ENCODE data around the gene REV1. TPM values are rescaled to one million over a fixed set of nuclear protein-coding genes. Genes with fewer than 3 reads are reported as not detected.
A peak's percentile ranks its signal among the peaks of the same experiment; 100 is the strongest.

REV1 gene
- total and polyA plus RNA-seq, 12 donors = 9.6 to 83.1 (median 30.2) TPM

DNA sequence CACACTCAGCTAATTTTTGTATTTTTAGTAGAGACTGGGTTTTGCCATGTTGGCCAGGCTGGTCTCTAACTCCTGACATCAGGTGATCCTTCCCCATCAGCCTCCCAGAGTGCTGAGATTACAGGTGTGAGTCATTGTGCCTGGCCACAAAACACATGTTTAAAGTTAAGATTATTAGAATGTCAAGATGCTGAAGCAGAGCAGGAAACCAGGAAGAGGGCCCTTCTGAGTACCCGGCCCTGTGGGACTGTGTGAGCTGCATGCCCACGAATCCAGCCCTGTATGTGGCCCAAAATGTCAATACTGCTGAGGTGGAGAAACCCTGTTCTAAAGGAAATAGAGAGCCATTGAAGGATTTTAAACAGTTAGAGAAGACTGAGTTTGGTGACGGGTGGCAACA, 31.0 kb upstream of the REV1 start:
- DNase-seq (no peak), ATAC-seq (no peak)
- Histone ChIP-seq H3K4me1 (no peaks in the 10 kb centered on the region), H3K4me3 (no peak overlapping the region), H3K9me3 (no peaks in the 10 kb centered on the region), H3K36me3 (no peaks in the 10 kb centered on the region), H3K27ac (no peak overlapping the region), H3K27me3 (peaks cover 0 to 8% (median 0%) of the 10 kb centered on the region in 7 donors)
- WGBS, 2 donors = 77 to 79% methylated on average over 3 of the region's 3 CpGs
- intact Hi-C loops (cut with DNase I) = no loop called here
- TF ChIP-seq, protein P1, sequence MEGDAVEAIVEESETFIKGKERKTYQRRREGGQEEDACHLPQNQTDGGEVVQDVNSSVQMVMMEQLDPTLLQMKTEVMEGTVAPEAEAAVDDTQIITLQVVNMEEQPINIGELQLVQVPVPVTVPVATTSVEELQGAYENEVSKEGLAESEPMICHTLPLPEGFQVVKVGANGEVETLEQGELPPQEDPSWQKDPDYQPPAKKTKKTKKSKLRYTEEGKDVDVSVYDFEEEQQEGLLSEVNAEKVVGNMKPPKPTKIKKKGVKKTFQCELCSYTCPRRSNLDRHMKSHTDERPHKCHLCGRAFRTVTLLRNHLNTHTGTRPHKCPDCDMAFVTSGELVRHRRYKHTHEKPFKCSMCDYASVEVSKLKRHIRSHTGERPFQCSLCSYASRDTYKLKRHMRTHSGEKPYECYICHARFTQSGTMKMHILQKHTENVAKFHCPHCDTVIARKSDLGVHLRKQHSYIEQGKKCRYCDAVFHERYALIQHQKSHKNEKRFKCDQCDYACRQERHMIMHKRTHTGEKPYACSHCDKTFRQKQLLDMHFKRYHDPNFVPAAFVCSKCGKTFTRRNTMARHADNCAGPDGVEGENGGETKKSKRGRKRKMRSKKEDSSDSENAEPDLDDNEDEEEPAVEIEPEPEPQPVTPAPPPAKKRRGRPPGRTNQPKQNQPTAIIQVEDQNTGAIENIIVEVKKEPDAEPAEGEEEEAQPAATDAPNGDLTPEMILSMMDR (IDR thresholded peaks at IDR 0.05) = no peak

DNA sequence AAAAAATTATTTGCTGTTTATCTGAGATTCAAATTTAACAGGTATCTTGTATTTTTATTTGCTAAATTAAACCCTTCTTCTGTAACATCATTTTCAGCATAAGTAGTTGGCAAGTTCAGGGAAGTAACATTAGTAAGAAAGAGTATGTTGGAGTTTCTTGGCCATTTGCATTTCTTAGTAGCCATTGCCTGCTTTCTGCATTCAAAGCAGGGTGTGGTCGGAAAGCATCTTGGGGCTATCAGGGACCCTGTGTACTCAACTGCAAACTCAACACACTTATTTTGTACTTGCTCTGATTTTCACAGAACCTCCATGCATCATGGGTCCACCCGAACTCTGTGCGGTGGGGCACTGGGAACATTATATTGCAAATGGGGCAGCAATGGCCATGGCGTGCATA, 30.4 kb upstream of the REV1 start:
- TF ChIP-seq, protein P1 (IDR thresholded peaks at IDR 0.05) = no peak
- Histone ChIP-seq H3K27ac (no peak overlapping the region), H3K36me3 (no peaks in the 10 kb centered on the region), H3K27me3 (peaks cover 0 to 8% (median 0%) of the 10 kb centered on the region in 7 donors), H3K4me3 (no peak overlapping the region), H3K4me1 (no peaks in the 10 kb centered on the region), H3K9me3 (no peaks in the 10 kb centered on the region)
- DNase-seq (no peak), ATAC-seq (no peak)
- 86 to 96% methylated on average over 4 of the region's 4 CpGs for WGBS, 2 donors
- intact Hi-C loops (cut with DNase I) = no loop called here

DNA sequence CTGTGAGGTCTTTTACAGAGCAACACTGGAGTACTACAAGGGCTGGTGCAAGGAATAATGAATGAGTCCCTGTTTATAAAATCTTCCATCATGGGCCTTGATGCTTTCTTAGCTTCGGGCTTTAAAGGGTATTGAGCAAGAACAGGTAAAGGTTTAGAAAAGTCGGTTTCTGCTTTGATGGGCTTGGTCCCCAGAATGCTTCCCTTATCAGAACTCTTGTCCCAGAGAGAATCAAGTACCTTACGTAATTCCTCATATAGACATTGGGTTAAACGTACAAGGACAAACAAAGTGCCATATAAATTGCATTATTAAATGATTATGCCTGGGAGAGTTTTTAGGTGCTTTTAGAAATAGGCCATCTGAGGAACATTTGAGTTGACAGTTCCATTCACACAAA, 24.5 kb upstream of the REV1 start:
- WGBS, 2 donors = 65 to 69% methylated on average over 4 of the region's 4 CpGs
- TF ChIP-seq, protein P1 (IDR thresholded peaks at IDR 0.05) = no peak
- intact Hi-C loops (cut with DNase I) = no loop called here
- Histone ChIP-seq H3K27ac (no peak overlapping the region), H3K4me1 (peaks cover 0 to 15% (median 3%) of the 10 kb centered on the region in 9 donors), H3K36me3 (no peaks in the 10 kb centered on the region), H3K4me3 (no peak overlapping the region), H3K27me3 (no peaks in the 10 kb centered on the region), H3K9me3 (no peaks in the 10 kb centered on the region)
- no peak for ATAC-seq
- no peak for DNase-seq

DNA sequence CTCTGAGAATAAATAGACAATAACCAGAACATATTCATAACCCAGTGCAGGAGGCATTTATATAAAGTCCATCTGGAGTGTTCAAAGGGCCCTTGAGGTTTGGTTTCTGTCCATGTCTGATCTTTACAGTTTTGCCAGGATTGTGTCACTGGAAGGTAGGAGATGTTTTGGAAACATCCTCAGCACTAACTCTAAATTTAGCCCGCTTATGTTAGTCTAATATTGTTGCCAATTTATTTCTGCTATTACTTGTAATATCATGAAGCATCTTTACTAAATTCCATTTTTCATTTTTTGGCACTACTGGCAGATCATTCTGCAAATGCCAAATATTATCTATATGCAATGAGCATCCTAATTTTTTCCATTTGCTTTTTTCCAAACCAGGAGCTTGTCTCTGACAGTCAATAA, 22.4 kb upstream of the REV1 start:
- peak overlapping the region in 7 of 10 donors; percentile 40 to 73 (median 47) for H3K27ac ChIP-seq
- 27 to 37% methylated on average over 1 of the region's 1 CpG for WGBS, 2 donors
- DNase-seq = peak in 1 of 2 donors; percentile 49
- intact Hi-C loops (cut with DNase I) = no loop called here
- H3K4me3 ChIP-seq = no peak overlapping the region
- H3K36me3 ChIP-seq = no peaks in the 10 kb centered on the region
- TF ChIP-seq, protein P1 (IDR thresholded peaks at IDR 0.05) = no peak
- no peaks in the 10 kb centered on the region for H3K9me3 ChIP-seq
- H3K27me3 ChIP-seq = no peaks in the 10 kb centered on the region
- H3K4me1 ChIP-seq = peaks cover 0 to 15% (median 3%) of the 10 kb centered on the region in 9 donors
- peak; percentile 74 to 92 (median 84) for ATAC-seq

Measured in heart right ventricle (tissue), 16 donors.